Astrocyte (in vitro differentiated cells and primary cell): Measurements from ENCODE around the gene HLA-DPA1.

Experiments
- EZH2 ChIP-seq: IDR thresholded peaks from 2 replicates; pipeline ENCODE4 v1.6.1; 2012; ENCODE audit warnings: mild to moderate bottlenecking, low read length, inconsistent platforms; ENCODE audit not compliant: insufficient read depth
- TF ChIP-seq, protein P1 (sequence below): IDR thresholded peaks from 2 replicates; pipeline ENCODE4 v1.5.1; 2011; ENCODE audit warnings: low read depth, mild to moderate bottlenecking, inconsistent platforms, low read length, moderate library complexity; ENCODE audit not compliant: insufficient read depth

DNA sequence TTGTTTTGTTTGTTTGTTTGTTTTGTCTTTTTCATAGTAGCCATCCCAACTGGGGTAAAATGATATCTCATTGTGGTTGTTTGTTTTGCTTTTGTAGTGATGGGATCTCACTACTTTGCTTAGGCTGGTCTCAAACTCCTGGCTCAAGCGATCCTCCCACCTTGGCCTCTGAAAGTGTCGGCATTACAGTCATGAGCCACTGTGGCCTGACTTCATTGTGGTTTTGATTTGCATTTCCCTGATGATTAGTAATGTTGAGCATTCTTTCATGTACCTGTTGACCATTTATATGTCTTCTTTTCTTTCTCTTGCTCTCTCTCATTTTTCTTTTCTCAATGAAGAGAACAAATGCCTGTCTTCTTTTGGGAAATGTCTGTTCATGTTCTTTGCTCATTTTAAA is 33.3 kb downstream of the HLA-DPA1 start:
- TF ChIP-seq EZH2, result no peak
- TF ChIP-seq, protein P1, sequence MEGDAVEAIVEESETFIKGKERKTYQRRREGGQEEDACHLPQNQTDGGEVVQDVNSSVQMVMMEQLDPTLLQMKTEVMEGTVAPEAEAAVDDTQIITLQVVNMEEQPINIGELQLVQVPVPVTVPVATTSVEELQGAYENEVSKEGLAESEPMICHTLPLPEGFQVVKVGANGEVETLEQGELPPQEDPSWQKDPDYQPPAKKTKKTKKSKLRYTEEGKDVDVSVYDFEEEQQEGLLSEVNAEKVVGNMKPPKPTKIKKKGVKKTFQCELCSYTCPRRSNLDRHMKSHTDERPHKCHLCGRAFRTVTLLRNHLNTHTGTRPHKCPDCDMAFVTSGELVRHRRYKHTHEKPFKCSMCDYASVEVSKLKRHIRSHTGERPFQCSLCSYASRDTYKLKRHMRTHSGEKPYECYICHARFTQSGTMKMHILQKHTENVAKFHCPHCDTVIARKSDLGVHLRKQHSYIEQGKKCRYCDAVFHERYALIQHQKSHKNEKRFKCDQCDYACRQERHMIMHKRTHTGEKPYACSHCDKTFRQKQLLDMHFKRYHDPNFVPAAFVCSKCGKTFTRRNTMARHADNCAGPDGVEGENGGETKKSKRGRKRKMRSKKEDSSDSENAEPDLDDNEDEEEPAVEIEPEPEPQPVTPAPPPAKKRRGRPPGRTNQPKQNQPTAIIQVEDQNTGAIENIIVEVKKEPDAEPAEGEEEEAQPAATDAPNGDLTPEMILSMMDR, result no peak
